LoVo (cell line): Measurements from ENCODE around the gene CD101.
"Not testable (repeated sequence)": the region's sequence is repeated elsewhere in the genome, so short reads cannot be mapped to it uniquely, and the experiment has no call there.

Experiments
- DNase-seq: peaks from one replicate; pipeline ENCODE4 v3.0.0-alpha.2; 2016; ENCODE audit warnings: low spot score

CD101 gene

GRCh38 chr1:117001254-117001927, at the start of gene CD101:
CD101 (plus strand) TSS chr1:117001760; CDS start chr1:117001818, 58 bp downstream.
- no peak for DNase-seq

- no peak for DNase-seq
These were observed 48.8 kb upstream of the CD101 start for GRCh38 chr1:116952738-116953275.

GRCh38 chr1:116954440-116954839, 47.1 kb upstream of the CD101 start:
- DNase-seq = no peak

GRCh38 chr1:116956378-116956777, 45.2 kb upstream of the CD101 start:
- DNase-seq = no peak

- DNase-seq = no peak
These were observed 43.9 kb upstream of the CD101 start for GRCh38 chr1:116957646-116958045.

GRCh38 chr1:116958110-116958509, 43.5 kb upstream of the CD101 start:
- DNase-seq = no peak

- no peak for DNase-seq
These were observed 42.6 kb upstream of the CD101 start for GRCh38 chr1:116958977-116959376.

- no peak for DNase-seq
These were observed 40.0 kb upstream of the CD101 start for GRCh38 chr1:116961606-116962005.

- DNase-seq = no peak
These were observed 38.4 kb upstream of the CD101 start for GRCh38 chr1:116962987-116963639.

- DNase-seq = no peak
These were observed 34.8 kb upstream of the CD101 start for GRCh38 chr1:116966791-116967190.

GRCh38 chr1:116968724-116969123, 32.8 kb upstream of the CD101 start:
- DNase-seq = no peak

- no peak for DNase-seq
These were observed 30.2 kb upstream of the CD101 start for GRCh38 chr1:116971258-116971860.

GRCh38 chr1:116971965-116972673, 29.4 kb upstream of the CD101 start:
- DNase-seq = no peak

- DNase-seq = no peak
These were observed 28.9 kb upstream of the CD101 start for GRCh38 chr1:116972674-116973030.

GRCh38 chr1:116980309-116980708, 21.3 kb upstream of the CD101 start:
- DNase-seq = not testable (repeated sequence)

- DNase-seq = no peak
These were observed 20.0 kb upstream of the CD101 start for GRCh38 chr1:116981521-116982037.

- no peak for DNase-seq
These were observed 19.1 kb upstream of the CD101 start for GRCh38 chr1:116982319-116983004.

GRCh38 chr1:116983112-116983511, 18.4 kb upstream of the CD101 start:
- DNase-seq = no peak

- DNase-seq = no peak
These were observed 17.9 kb upstream of the CD101 start for GRCh38 chr1:116983678-116984077.

GRCh38 chr1:116984406-116985160, 17.0 kb upstream of the CD101 start:
- no peak for DNase-seq
